Measurements from ENCODE around the gene LRFN4.

The LRFN4 gene

GRCh38 chr11:66845876-66846212, 11.0 kb upstream of the LRFN4 start:
- no peak for DNase-seq

GRCh38 chr11:66846671-66847091, 10.2 kb upstream of the LRFN4 start:
- no peak for DNase-seq

- DNase-seq = no peak
These were observed 9.2 kb upstream of the LRFN4 start for GRCh38 chr11:66847461-66848232.

- no peak for DNase-seq
These were observed 8.0 kb upstream of the LRFN4 start for GRCh38 chr11:66848671-66849500.

- no peak for DNase-seq
These were observed 7.2 kb upstream of the LRFN4 start for GRCh38 chr11:66849501-66850234.

GRCh38 chr11:66850235-66850587, 6.7 kb upstream of the LRFN4 start:
- no peak for DNase-seq

GRCh38 chr11:66850588-66851238, 6.2 kb upstream of the LRFN4 start:
- no peak for DNase-seq

- no peak for DNase-seq
These were observed 5.6 kb upstream of the LRFN4 start for GRCh38 chr11:66851239-66851596.

GRCh38 chr11:66851698-66852465, 5.0 kb upstream of the LRFN4 start:
- DNase-seq = no peak

- no peak for DNase-seq
These were observed 4.2 kb upstream of the LRFN4 start for GRCh38 chr11:66852466-66853241.

- no peak for DNase-seq
These were observed 3.3 kb upstream of the LRFN4 start for GRCh38 chr11:66853242-66854229.

GRCh38 chr11:66854231-66854661, 2.6 kb upstream of the LRFN4 start:
- DNase-seq = no peak

GRCh38 chr11:66854729-66855211, 2.1 kb upstream of the LRFN4 start:
- DNase-seq = no peak

GRCh38 chr11:66855574-66856495, 1.0 kb upstream of the LRFN4 start:
- DNase-seq = peak; percentile 91

- no peak for DNase-seq
These were observed 516 bp downstream of the LRFN4 start for GRCh38 chr11:66857234-66857926.

- DNase-seq = no peak
These were observed 992 bp downstream of the LRFN4 start for GRCh38 chr11:66857927-66858185.

GRCh38 chr11:66858186-66858938, 1.5 kb downstream of the LRFN4 start:
- no peak for DNase-seq
